K562 (cell line): ENCODE data around the gene TTLL10. TPM values are rescaled to one million over a fixed set of nuclear protein-coding genes. Genes with fewer than 3 reads are reported as not detected.

Experiments used
- ATAC-seq: fragments of 200-7000 bp; cut with Tn5 transposase; 3 replicates; pipeline ENCODE4 v1.9.1; 2020; ENCODE audit warnings: moderate library complexity
- BruUV-seq: library from RNA; stranded (reverse); fragments of 400-500 nt; replicated peaks from 2 replicates; lab custom pipeline; 2021; lab: Mats Ljungman, UMichigan
- CTCF ChIA-PET: fragments of 300-600 bp; formaldehyde crosslinking; extraction: SDS; loops from one replicate; lab custom pipeline; 2021; ENCODE audit warnings: low intra/inter-chr PET ratio; lab: Yijun Ruan, JAX
- POLR2A ChIA-PET: fragments of 300-600, 350-650 bp; sonication (Branson Sonifier 250); formaldehyde crosslinking; extraction: SDS; loops from one replicate; lab custom pipeline; 2021; ENCODE audit warnings: antibody characterized with exemption, inconsistent platforms; lab: Yijun Ruan, JAX
- DNase-seq, 4 experiments: peaks; one replicate each; pipeline versions ENCODE4 v3.0.0 to v3.0.0-alpha.2; 2011 to 2018; ENCODE audit warnings: low spot score in 3 of 4, mixed read lengths in 3 of 4; ENCODE audit errors: extremely low read depth in 1 of 4
- FAIRE-seq: peaks from 2 replicates; lab custom pipeline; 2011; peaks lifted over from hg19 to GRCh38; lab: Jason Lieb, UNC
- H2AFZ ChIP-seq: 2 replicates; pipeline ENCODE4 v1.6.0; 2011; ENCODE audit warnings: low read depth, low read length, control low read depth, inconsistent platforms
- H3K27ac ChIP-seq: fragments of 200-600 bp; 3 replicates; pipeline ENCODE4 v1.8.0; 2011; ENCODE audit warnings: low read depth, mild to moderate bottlenecking, control low read depth, inconsistent platforms, low read length, moderate library complexity, mixed read lengths; ENCODE audit errors: extremely low read depth
- H3K27me3 ChIP-seq, 2 experiments: fragments of 300-600 bp in 1 of 2; 2 replicates in 1 of 2; 3 replicates in 1 of 2; pipeline versions ENCODE4 v1.6.0 to v1.8.0; 2011; ENCODE audit warnings: inconsistent platforms in 2 of 2, low read length in 2 of 2, mild to moderate bottlenecking in 1 of 2, mixed read lengths in 1 of 2, moderate library complexity in 1 of 2; ENCODE audit not compliant: control insufficient read depth in 2 of 2, insufficient read depth in 2 of 2
- H3K36me3 ChIP-seq: fragments of 300-600 bp; 3 replicates; pipeline ENCODE4 v1.8.0; 2011; ENCODE audit warnings: mild to moderate bottlenecking, low read length, inconsistent platforms; ENCODE audit not compliant: control insufficient read depth, insufficient read depth
- H3K4me1 ChIP-seq, 2 experiments: fragments of 200-600 bp in 1 of 2; replicated peaks in 1 of 2; 2 replicates in 1 of 2; 3 replicates in 1 of 2; pipeline versions ENCODE4 v1.5.1 to v1.8.0; 2011; ENCODE audit warnings: inconsistent platforms in 2 of 2, low read length in 2 of 2, mild to moderate bottlenecking in 1 of 2, mixed read lengths in 1 of 2, moderate library complexity in 1 of 2; ENCODE audit not compliant: control insufficient read depth in 2 of 2, insufficient read depth in 2 of 2
- H3K4me2 ChIP-seq: 2 replicates; pipeline ENCODE4 v1.6.1; 2011; ENCODE audit warnings: low read length, control low read depth, inconsistent platforms, mixed read lengths; ENCODE audit not compliant: insufficient read depth
- H3K4me3 ChIP-seq: fragments of 200-600 bp; sonication (generic), shearing (Covaris generic); 2 replicates; pipeline ENCODE4 v1.5.1; 2016; ENCODE audit warnings: control low read depth, inconsistent platforms
- H3K79me2 ChIP-seq: fragments of 200-600 bp; 3 replicates; pipeline ENCODE4 v1.8.0; 2011; ENCODE audit warnings: low read length, inconsistent platforms; ENCODE audit not compliant: control insufficient read depth, insufficient read depth
- H3K9ac ChIP-seq, 2 experiments: 2 replicates each; pipeline versions ENCODE4 v1.6.0 to v1.6.1; 2011; ENCODE audit warnings: low read depth in 2 of 2, low read length in 2 of 2, control low read depth in 1 of 2, inconsistent platforms in 1 of 2, mild to moderate bottlenecking in 1 of 2, mixed read lengths in 1 of 2; ENCODE audit not compliant: insufficient read depth in 1 of 2
- H3K9me1 ChIP-seq: one replicate; pipeline ENCODE4 v1.6.0; 2011; ENCODE audit warnings: inconsistent platforms, mild to moderate bottlenecking, low read length, moderate library complexity; ENCODE audit not compliant: control insufficient read depth, insufficient read depth
- H3K9me3 ChIP-seq: replicated peaks from 2 replicates; pipeline ENCODE4 v1.5.1; 2011; ENCODE audit warnings: low read depth, low read length, inconsistent platforms; ENCODE audit not compliant: control insufficient read depth, insufficient read depth
- H4K20me1 ChIP-seq: replicated peaks from 2 replicates; pipeline ENCODE4 v1.6.1; 2011; ENCODE audit warnings: low read length, inconsistent platforms, mixed read lengths; ENCODE audit not compliant: control insufficient read depth, insufficient read depth
- ARID1B ChIP-seq: fragments of 450-650 bp; IDR thresholded peaks from 2 replicates; pipeline ENCODE4 v1.6.1; 2016; ENCODE audit warnings: antibody characterized with exemption, mild to moderate bottlenecking, inconsistent platforms
- ATF3 ChIP-seq, 2 experiments: fragments of 450-650 bp in 1 of 2; sonication (generic) in 1 of 2; formaldehyde crosslinking in 1 of 2; IDR thresholded peaks in 1 of 2; conservative IDR thresholded peaks in 1 of 2; 2 replicates each; pipeline versions ENCODE4 v1.6.1 to v1.8.1; 2016 to 2023; ENCODE audit warnings: mild to moderate bottlenecking in 2 of 2, moderate library complexity in 2 of 2, inconsistent platforms in 1 of 2, missing genetic modification reagents in 1 of 2
- CBFA2T2 ChIP-seq: fragments of 450-650 bp; conservative IDR thresholded peaks from 2 replicates; pipeline ENCODE4 v1.6.1; 2017; ENCODE audit warnings: mild to moderate bottlenecking
- FOSL1 ChIP-seq: fragments of 200-800 bp; sonication (Bioruptor generic); conservative IDR thresholded peaks from 2 replicates; pipeline ENCODE4 v1.6.1; 2016; ENCODE audit warnings: missing genetic modification characterization, missing compliant biosample characterization
- MTA2 ChIP-seq: fragments of 450-650 bp; IDR thresholded peaks from 2 replicates; pipeline ENCODE4 v1.6.1; 2016; ENCODE audit warnings: low read depth
- NFIC ChIP-seq: fragments of 450-650 bp; IDR thresholded peaks from 2 replicates; pipeline ENCODE4 v1.6.1; 2017; ENCODE audit warnings: mild to moderate bottlenecking, inconsistent platforms
- SAFB2 ChIP-seq: fragments of 200-400 bp; formaldehyde crosslinking; IDR thresholded peaks from 2 replicates; pipeline ENCODE4 v1.6.1; 2018; ENCODE audit warnings: borderline replicate concordance, low read length, low read depth, moderate library complexity; ENCODE audit not compliant: severe bottlenecking
- SETDB1 ChIP-seq: IDR thresholded peaks from one replicate; pipeline ENCODE4 v1.6.1; 2012; ENCODE audit warnings: low read length, control low read depth, inconsistent platforms
- ZNF124 ChIP-seq: sonication (generic); formaldehyde crosslinking; IDR thresholded peaks from 2 replicates; pipeline ENCODE4 v1.8.1; 2022; ENCODE audit warnings: missing genetic modification reagents
- ZNF561 ChIP-seq: fragments of 450-650 bp; formaldehyde crosslinking; conservative IDR thresholded peaks from 2 replicates; pipeline ENCODE4 v1.4.0; 2020; ENCODE audit warnings: mild to moderate bottlenecking, moderate library complexity
- WGBS: fragments of 100-300 bp; shearing (Covaris generic); methylation state at CpG from one replicate; pipeline ENCODE4 v1.1.6; 2016; ENCODE audit warnings: low coverage, mixed read lengths; ENCODE audit not compliant: insufficient coverage; ENCODE audit errors: missing lambda C conversion rate; 5-methylcytosine and 5-hydroxymethylcytosine counted together
- in situ Hi-C: fragments of 300-500 bp; cut with MboI; formaldehyde crosslinking; loops from 4 replicates; pipeline ENCODE4 v1.15.0; 2018; ENCODE audit warnings: inconsistent platforms, mixed read lengths
- intact Hi-C: fragments of 100-400 bp; cut with micrococcal nuclease; formaldehyde crosslinking; loops from 2 replicates; pipeline ENCODE4 v1.14.2; 2022
- polyA plus RNA-seq, 8 experiments: library from polyadenylated mRNA; depleted of rRNA in 4 of 8; stranded (reverse) in 5 of 8; unstranded in 3 of 8; fragments of >200 nt; fragmentation: Nextera tagmentation in 2 of 8; fragmentation: Illumina TruSeq in 1 of 8; extraction: Ambion mirVana in 2 of 8; extraction: Trizol in 1 of 8; gene quantifications; 2 replicates each; pipeline versions ENCODE4 v1.2.1 to v1.2.3, GENCODE V29; 2011 to 2014; ENCODE audit warnings: inconsistent platforms in 1 of 8, missing spikeins in 1 of 8
- total RNA-seq, 7 experiments: library from RNA; depleted of rRNA in 6 of 7; stranded (reverse); fragments of >200 nt in 6 of 7; fragmentation: Illumina TruSeq in 2 of 7; extraction: Trizol in 2 of 7; gene quantifications; 2 replicates each; pipeline versions ENCODE4 v1.2.1 to v1.2.3, GENCODE V29; 2011 to 2021; ENCODE audit warnings: low replicate concordance in 1 of 7
- TF ChIP-seq, protein P1 (sequence below): fragments of 450-650 bp; formaldehyde crosslinking; IDR thresholded peaks from 2 replicates; pipeline ENCODE4 v1.4.0; 2022; ENCODE audit warnings: mild to moderate bottlenecking, moderate library complexity

The TTLL10 gene
- total and polyA plus RNA-seq, 9 of the 15 experiments (the other 6 are each of a cell fraction or from before 2014, with no cell fraction given): not detected

GRCh38 chr1:1196431-1197187, 22.9 kb downstream of the TTLL10 start:
- CTCF ChIA-PET: no interaction called here
- intact Hi-C loops: no loop called here
- DNase-seq: peak in 1 of 4 experiments; percentile 6
- no peak overlapping the region for H3K9ac ChIP-seq
- no peaks in the 10 kb centered on the region; a peak in 2 of 5 replicates for H3K27me3 ChIP-seq
- H3K4me3 ChIP-seq: no peak overlapping the region
- H2AFZ ChIP-seq: no peak overlapping the region
- H3K79me2 ChIP-seq: no peaks in the 10 kb centered on the region
- no peak overlapping the region for H3K27ac ChIP-seq
- no peaks in the 10 kb centered on the region for H3K9me1 ChIP-seq
- no peak for ATAC-seq
- H3K9me3 ChIP-seq: peaks cover 6% of the 10 kb centered on the region; the same call in 1 of the 2 replicates
- no peaks in the 10 kb centered on the region for H3K36me3 ChIP-seq
- no peaks in the 10 kb centered on the region for H4K20me1 ChIP-seq
- BruUV-seq: no TSS peak
- H3K4me1 ChIP-seq: peaks cover 0 to 48% of the 10 kb centered on the region in 2 experiments; a peak in 3 of 5 replicates
- 19% methylated on average over 13 of the region's 13 CpGs for WGBS
- no peak for FAIRE-seq
- in situ Hi-C loops: no loop called here
- TF ChIP-seq SAFB2: no peak
- TF ChIP-seq, all 486 proteins: peak for 0
- POLR2A ChIA-PET: interaction anchor here (1.2 kb wide), 1 partner anchor 8 kb away, joined by 4 read pairs; no protein-coding TSS in a partner anchor
- no peak overlapping the region for H3K4me2 ChIP-seq

- ChIA-PET CTCF (no interaction called here), POLR2A (no interaction called here)
- no peak overlapping the region for H3K27ac ChIP-seq
- FAIRE-seq (no peak), DNase-seq (no peak), ATAC-seq (no peak)
- intact Hi-C loops: no loop called here
- H3K36me3 ChIP-seq: no peaks in the 10 kb centered on the region
- no peaks in the 10 kb centered on the region for H4K20me1 ChIP-seq
- no peak overlapping the region for H3K4me3 ChIP-seq
- H3K79me2 ChIP-seq: no peaks in the 10 kb centered on the region
- H3K4me1 ChIP-seq: peaks cover 0 to 49% of the 10 kb centered on the region in 2 experiments; a peak in 3 of 5 replicates
- H3K27me3 ChIP-seq: no peaks in the 10 kb centered on the region; a peak in 2 of 5 replicates
- H3K9me3 ChIP-seq: peaks cover 6% of the 10 kb centered on the region; the same call in 1 of the 2 replicates
- in situ Hi-C loops: no loop called here
- WGBS: 57% methylated on average over 5 of the region's 8 CpGs
- no peaks in the 10 kb centered on the region for H3K9me1 ChIP-seq
- no TSS peak for BruUV-seq
- H3K4me2 ChIP-seq: no peak overlapping the region
- H3K9ac ChIP-seq: no peak overlapping the region
- H2AFZ ChIP-seq: no peak overlapping the region
- TF ChIP-seq CBFA2T2 (no peak), SETDB1 (no peak), MTA2 (no peak), NFIC (no peak), ARID1B (no peak), ATF3 (IDR thresholded peaks at IDR 0.05) (no peak), ATF3 (CRISPR knock-in tag; conservative IDR thresholded peaks at IDR 0.05) (no peak), ZNF124 (CRISPR knock-in tag) (no peak), ZNF561 (CRISPR knock-in tag) (no peak), FOSL1 (tag) (no peak)
- TF ChIP-seq, protein P1, sequence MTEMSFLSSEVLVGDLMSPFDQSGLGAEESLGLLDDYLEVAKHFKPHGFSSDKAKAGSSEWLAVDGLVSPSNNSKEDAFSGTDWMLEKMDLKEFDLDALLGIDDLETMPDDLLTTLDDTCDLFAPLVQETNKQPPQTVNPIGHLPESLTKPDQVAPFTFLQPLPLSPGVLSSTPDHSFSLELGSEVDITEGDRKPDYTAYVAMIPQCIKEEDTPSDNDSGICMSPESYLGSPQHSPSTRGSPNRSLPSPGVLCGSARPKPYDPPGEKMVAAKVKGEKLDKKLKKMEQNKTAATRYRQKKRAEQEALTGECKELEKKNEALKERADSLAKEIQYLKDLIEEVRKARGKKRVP (CRISPR knock-in tag): no peak
These were observed 23.5 kb downstream of the TTLL10 start for GRCh38 chr1:1197188-1197500.
